Tibial nerve (tissue), 3 donors: Measurements from ENCODE around the gene GDF7.

Experiments
- POLR2A ChIP-seq, 2 donors: fragments of 450-650 bp; IDR thresholded peaks; one replicate each; pipeline ENCODE4 v1.6.1; 2017; ENCODE audit warnings: antibody characterized with exemption in 2 of 2, mild to moderate bottlenecking in 2 of 2, moderate library complexity in 2 of 2
- TF ChIP-seq, protein P1 (sequence below), 5 experiments: fragments of 200-600 bp in 3 of 5; fragments of 450-650 bp in 2 of 5; sonication (generic) in 3 of 5; IDR thresholded peaks; one replicate each; pipeline ENCODE4 v1.5.1; 2016 to 2019; ENCODE audit warnings: antibody characterized with exemption in 5 of 5, mild to moderate bottlenecking in 3 of 5, moderate library complexity in 2 of 5

- TF ChIP-seq, protein P1, sequence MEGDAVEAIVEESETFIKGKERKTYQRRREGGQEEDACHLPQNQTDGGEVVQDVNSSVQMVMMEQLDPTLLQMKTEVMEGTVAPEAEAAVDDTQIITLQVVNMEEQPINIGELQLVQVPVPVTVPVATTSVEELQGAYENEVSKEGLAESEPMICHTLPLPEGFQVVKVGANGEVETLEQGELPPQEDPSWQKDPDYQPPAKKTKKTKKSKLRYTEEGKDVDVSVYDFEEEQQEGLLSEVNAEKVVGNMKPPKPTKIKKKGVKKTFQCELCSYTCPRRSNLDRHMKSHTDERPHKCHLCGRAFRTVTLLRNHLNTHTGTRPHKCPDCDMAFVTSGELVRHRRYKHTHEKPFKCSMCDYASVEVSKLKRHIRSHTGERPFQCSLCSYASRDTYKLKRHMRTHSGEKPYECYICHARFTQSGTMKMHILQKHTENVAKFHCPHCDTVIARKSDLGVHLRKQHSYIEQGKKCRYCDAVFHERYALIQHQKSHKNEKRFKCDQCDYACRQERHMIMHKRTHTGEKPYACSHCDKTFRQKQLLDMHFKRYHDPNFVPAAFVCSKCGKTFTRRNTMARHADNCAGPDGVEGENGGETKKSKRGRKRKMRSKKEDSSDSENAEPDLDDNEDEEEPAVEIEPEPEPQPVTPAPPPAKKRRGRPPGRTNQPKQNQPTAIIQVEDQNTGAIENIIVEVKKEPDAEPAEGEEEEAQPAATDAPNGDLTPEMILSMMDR (IDR thresholded peaks at IDR 0.05): no peak
- TF ChIP-seq POLR2A (IDR thresholded peaks at IDR 0.05): no peak
These were observed 8.2 kb downstream of the GDF7 start for GRCh38 chr2:20674974-20675679.
